Measurements from ENCODE around the gene C17orf113. TPM values are rescaled to one million over a fixed set of nuclear protein-coding genes. Genes with fewer than 3 reads are reported as not detected.

Gene C17orf113
- total RNA-seq, 2 donors from 2014 or later: 0.21 to 0.54 TPM

DNA sequence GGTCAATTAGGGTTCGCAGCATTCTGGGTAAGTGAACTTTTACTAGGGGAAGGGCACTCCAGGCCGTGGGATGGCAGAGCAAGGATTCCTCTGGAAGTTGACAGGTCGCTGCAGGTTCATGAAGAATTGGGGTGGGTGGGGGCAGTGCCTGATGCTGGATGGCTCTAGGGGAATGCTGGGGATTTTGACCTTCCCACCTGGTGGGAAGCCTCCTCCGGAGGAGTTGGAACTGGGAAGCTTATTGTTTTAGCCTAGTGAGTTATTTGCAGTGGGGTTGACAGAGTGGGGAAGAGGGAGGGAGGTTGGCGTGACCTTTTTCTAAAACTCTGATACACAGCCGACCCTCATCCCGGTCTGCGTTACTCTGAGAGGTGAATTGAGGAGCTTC, 606 bp upstream of the C17orf113 start:
- Histone ChIP-seq H3K27ac (no peak overlapping the region), H3K36me3 (no peaks in the 10 kb centered on the region), H3K9me3 (no peaks in the 10 kb centered on the region), H3K4me1 (ENCODE audit: control insufficient read depth in 1 of 2, low read depth in 2 of 2) (no peaks in the 10 kb centered on the region), H3K4me3 (peak overlapping the region; percentile 80), H3K27me3 (replicated peaks; ENCODE audit: insufficient read depth) (peaks cover 4% of the 10 kb centered on the region)
- TF ChIP-seq, protein P1, sequence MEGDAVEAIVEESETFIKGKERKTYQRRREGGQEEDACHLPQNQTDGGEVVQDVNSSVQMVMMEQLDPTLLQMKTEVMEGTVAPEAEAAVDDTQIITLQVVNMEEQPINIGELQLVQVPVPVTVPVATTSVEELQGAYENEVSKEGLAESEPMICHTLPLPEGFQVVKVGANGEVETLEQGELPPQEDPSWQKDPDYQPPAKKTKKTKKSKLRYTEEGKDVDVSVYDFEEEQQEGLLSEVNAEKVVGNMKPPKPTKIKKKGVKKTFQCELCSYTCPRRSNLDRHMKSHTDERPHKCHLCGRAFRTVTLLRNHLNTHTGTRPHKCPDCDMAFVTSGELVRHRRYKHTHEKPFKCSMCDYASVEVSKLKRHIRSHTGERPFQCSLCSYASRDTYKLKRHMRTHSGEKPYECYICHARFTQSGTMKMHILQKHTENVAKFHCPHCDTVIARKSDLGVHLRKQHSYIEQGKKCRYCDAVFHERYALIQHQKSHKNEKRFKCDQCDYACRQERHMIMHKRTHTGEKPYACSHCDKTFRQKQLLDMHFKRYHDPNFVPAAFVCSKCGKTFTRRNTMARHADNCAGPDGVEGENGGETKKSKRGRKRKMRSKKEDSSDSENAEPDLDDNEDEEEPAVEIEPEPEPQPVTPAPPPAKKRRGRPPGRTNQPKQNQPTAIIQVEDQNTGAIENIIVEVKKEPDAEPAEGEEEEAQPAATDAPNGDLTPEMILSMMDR (IDR thresholded peaks at IDR 0.05): no peak
- ATAC-seq (ENCODE audit: insufficient number of reproducible peaks, low FRiP score, low read depth): no peak
- no peak for DNase-seq (ENCODE audit: low spot score)

DNA sequence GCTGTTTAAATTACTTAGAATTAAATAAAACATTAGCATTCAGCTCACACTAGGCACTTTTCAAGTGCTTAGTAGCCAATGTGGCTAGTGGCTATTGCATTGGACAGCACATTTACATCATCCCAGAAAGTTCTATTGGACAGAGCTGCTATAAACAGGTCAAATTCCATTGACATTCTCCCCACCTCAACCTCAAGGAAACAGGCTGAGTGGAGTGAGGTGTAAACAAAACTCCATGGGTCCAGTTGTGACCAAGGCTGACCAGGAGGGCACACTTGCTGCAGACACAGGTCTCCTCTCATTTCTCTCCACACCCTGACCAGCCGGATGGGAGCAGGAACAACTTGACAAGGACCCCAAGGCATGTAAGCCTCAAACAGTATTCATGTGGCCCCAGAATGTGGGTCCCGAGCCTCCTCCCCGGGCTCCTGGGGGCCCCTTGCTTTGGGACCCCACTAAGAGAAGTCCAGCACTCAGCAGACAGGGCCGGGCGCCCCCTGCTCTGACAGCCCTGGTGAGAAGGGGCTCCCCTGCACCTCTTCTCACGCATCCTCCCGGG, 488 bp downstream of the C17orf113 start:
- Histone ChIP-seq H3K27me3 (replicated peaks; ENCODE audit: insufficient read depth) (peaks cover 4% of the 10 kb centered on the region), H3K9me3 (no peaks in the 10 kb centered on the region), H3K27ac (no peak overlapping the region), H3K36me3 (no peaks in the 10 kb centered on the region), H3K4me3 (peak overlapping the region; percentile 80), H3K4me1 (ENCODE audit: control insufficient read depth in 1 of 2, low read depth in 2 of 2) (no peaks in the 10 kb centered on the region)
- DNase-seq (ENCODE audit: low spot score) (no peak), ATAC-seq (ENCODE audit: insufficient number of reproducible peaks, low FRiP score, low read depth) (no peak)
- TF ChIP-seq, protein P1 (IDR thresholded peaks at IDR 0.05): no peak

DNA sequence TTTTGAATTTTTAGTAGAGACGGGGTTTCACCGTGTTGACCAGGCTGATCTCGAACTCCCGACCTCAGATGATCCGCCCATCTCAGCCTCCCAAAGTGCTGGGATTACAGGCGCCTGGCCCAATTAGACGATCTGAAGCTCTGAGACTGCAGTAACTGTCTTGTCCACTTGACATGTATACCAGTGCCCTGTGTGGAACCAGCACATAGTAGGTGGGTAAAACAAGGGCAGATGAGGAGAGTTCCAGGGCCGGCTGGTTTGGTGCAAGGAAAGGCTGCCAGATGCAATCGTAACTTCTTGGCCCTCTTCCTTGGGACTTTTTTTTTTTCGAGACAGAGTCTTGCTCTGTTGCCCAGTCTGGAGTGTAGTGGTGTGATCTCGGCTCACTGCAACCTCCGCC, 3.1 kb downstream of the C17orf113 start:
- Histone ChIP-seq H3K4me1 (ENCODE audit: control insufficient read depth in 1 of 2, low read depth in 2 of 2) (no peaks in the 10 kb centered on the region), H3K27ac (no peak overlapping the region), H3K27me3 (replicated peaks; ENCODE audit: insufficient read depth) (no peaks in the 10 kb centered on the region), H3K9me3 (no peaks in the 10 kb centered on the region), H3K4me3 (no peak overlapping the region), H3K36me3 (no peaks in the 10 kb centered on the region)
- TF ChIP-seq, protein P1 (IDR thresholded peaks at IDR 0.05): no peak
- no peak for DNase-seq (ENCODE audit: low spot score)
- ATAC-seq (ENCODE audit: insufficient number of reproducible peaks, low FRiP score, low read depth): no peak

DNA sequence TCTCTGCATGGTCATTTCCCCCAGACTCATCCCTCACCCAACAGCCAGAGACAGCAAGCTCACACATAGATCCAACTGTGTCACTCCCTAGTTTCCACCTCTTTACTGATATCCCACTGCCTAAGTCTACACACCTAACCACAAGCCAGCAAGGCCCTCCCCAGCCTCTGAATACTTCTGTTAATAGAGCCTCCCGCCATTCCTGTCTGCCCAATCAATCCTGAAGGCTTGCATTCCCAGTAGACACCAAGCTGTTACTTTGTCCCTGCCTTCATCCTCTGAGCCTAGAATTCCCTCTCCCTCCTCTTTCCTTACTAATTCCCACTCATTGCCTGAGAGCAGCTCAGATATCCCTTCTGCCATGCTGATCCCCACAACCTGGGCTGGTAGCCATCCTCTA, 4.7 kb downstream of the C17orf113 start:
- H3K27me3 ChIP-seq (replicated peaks; ENCODE audit: insufficient read depth): no peaks in the 10 kb centered on the region
- no peaks in the 10 kb centered on the region for H3K9me3 ChIP-seq
- no peaks in the 10 kb centered on the region for H3K36me3 ChIP-seq
- DNase-seq (ENCODE audit: low spot score): no peak
- TF ChIP-seq, protein P1 (IDR thresholded peaks at IDR 0.05): no peak
- H3K27ac ChIP-seq: no peak overlapping the region
- H3K4me1 ChIP-seq (ENCODE audit: control insufficient read depth in 1 of 2, low read depth in 2 of 2): no peaks in the 10 kb centered on the region
- no peak overlapping the region for H3K4me3 ChIP-seq
- ATAC-seq (ENCODE audit: insufficient number of reproducible peaks, low FRiP score, low read depth): no peak

DNA sequence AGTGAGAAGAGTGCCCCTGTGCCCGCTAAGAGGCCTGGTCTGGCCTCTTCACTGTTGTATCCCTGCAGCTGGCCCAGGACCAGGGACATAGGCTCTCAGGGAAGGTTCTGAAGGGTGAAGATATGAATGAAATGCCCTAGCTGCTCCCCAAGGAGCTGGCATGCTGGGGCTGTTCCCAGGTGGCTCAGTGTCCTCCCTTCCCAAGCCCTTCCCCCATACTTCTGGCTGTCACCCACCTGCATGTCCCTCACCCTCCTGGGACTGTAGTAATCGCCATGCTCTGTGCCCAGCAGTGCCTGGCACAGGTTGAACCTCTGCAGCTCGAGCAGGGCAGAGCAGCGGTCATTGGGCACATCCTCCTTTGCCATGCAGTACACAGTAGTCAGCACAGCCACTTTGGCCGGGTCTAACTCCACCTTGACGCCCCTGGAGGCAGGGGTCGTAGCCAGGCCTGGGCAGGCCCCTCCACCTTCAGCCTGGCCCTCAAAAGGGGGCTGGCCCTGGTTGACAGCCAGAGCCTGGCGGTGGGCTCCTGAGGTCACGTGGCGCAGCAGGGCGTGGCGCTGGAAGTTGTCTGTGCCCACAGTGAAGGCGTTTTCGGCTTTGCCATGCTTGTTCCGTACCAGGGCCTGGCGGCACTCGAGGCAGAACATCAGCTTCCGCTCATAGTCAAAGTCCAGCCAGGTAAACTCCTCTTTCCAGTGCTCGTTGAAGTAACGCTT, 7.6 kb downstream of the C17orf113 start:
- TF ChIP-seq, protein P1 (IDR thresholded peaks at IDR 0.05): no peak
- ATAC-seq (ENCODE audit: insufficient number of reproducible peaks, low FRiP score, low read depth) (no peak), DNase-seq (ENCODE audit: low spot score) (no peak)

More for the DNA sequence above, 7.6 kb downstream of the C17orf113 start:
- Histone ChIP-seq H3K36me3 (no peaks in the 10 kb centered on the region), H3K27ac (no peak overlapping the region), H3K4me3 (no peak overlapping the region), H3K4me1 (ENCODE audit: control insufficient read depth in 1 of 2, low read depth in 2 of 2) (no peaks in the 10 kb centered on the region), H3K27me3 (replicated peaks; ENCODE audit: insufficient read depth) (no peaks in the 10 kb centered on the region), H3K9me3 (no peaks in the 10 kb centered on the region)
